Muscle of leg (tissue), 9 donors: ENCODE results near the gene KCTD15. TPM values are rescaled to one million over a fixed set of nuclear protein-coding genes. Genes with fewer than 3 reads are reported as not detected.

Experiments used
- polyA plus RNA-seq, 8 donors: library from polyadenylated mRNA; unstranded; fragments of 120-200 nt; gene quantifications; one replicate each; pipeline versions ENCODE4 v1.2.1 to v1.2.3, GENCODE V29; 2013; ENCODE audit warnings: inconsistent platforms in 1 of 8, low replicate concordance in 1 of 8; ENCODE audit not compliant: insufficient read length in 8 of 8, insufficient read depth in 1 of 8
- total RNA-seq: library from RNA; stranded (reverse); fragments of 120-200 nt; gene quantifications from one replicate; pipeline ENCODE4 v1.2.4, GENCODE V29; 2013

KCTD15 gene
- total and polyA plus RNA-seq, 9 donors: 23.8 to 45.8 (median 34.5) TPM

Other genes with a start within 250 kb of the KCTD15 start
- gene CHST8, start 174.9 kb upstream of the KCTD15 start, total RNA-seq: 0.22 TPM
- gene CHST8, start 174.9 kb upstream of the KCTD15 start, polyA plus RNA-seq: 1 to 10 TPM in 1 of 8 donors, under 1 TPM in 7; 0.09 to 1.4 (median 0.36) TPM